Esophagus (tissue), 2 donors: Measurements from ENCODE around the gene OR52H1. TPM values are rescaled to one million over a fixed set of nuclear protein-coding genes. Genes with fewer than 3 reads are reported as not detected.

Experiments
- H3K27ac ChIP-seq, 2 donors: one replicate each; pipeline ENCODE4 v1.5.1; 2013; ENCODE audit warnings: low read depth in 2 of 2, mild to moderate bottlenecking in 2 of 2, inconsistent platforms in 1 of 2, low read length in 1 of 2, moderate library complexity in 1 of 2
- H3K27me3 ChIP-seq, 2 donors: one replicate each; pipeline ENCODE4 v1.6.1; 2013; ENCODE audit warnings: low read length in 2 of 2, control low read depth in 1 of 2, mild to moderate bottlenecking in 1 of 2; ENCODE audit not compliant: insufficient read depth in 2 of 2, control insufficient read depth in 1 of 2
- H3K36me3 ChIP-seq, 2 donors: one replicate each; pipeline ENCODE4 v1.6.1; 2013; ENCODE audit warnings: low read length in 1 of 2; ENCODE audit not compliant: control insufficient read depth in 2 of 2, insufficient read depth in 2 of 2
- H3K4me1 ChIP-seq, 2 donors: one replicate each; pipeline ENCODE4 v1.6.1; 2013; ENCODE audit warnings: low read length in 1 of 2; ENCODE audit not compliant: control insufficient read depth in 2 of 2, insufficient read depth in 2 of 2
- H3K4me3 ChIP-seq, 2 donors: one replicate each; pipeline ENCODE4 v1.5.1; 2013; ENCODE audit warnings: low read length in 2 of 2, mild to moderate bottlenecking in 2 of 2, low read depth in 1 of 2, moderate library complexity in 1 of 2
- H3K9me3 ChIP-seq, 2 donors: one replicate each; pipeline ENCODE4 v1.6.1; 2013; ENCODE audit warnings: mild to moderate bottlenecking in 2 of 2, low read depth in 1 of 2, low read length in 1 of 2, moderate library complexity in 1 of 2; ENCODE audit not compliant: control insufficient read depth in 2 of 2, insufficient read depth in 1 of 2
- WGBS, 2 donors: extraction: QIAGEN DNeasy Blood & Tissue Kit; methylation state at CpG; one replicate each; pipeline ENCODE4 v1.1.7; 2013; 5-methylcytosine and 5-hydroxymethylcytosine counted together
- polyA plus RNA-seq, 2 donors: library from polyadenylated mRNA; stranded (reverse); fragments of 200-250 nt; gene quantifications; one replicate each; pipeline ENCODE4 v1.2.3, GENCODE V29; 2013
- donor health status: healthy with polysubstance abuse.
- donor health status: Bipolar disorder and iron deficiency.

Gene OR52H1
- polyA plus RNA-seq, 2 donors, result not detected

GRCh38 chr11:5514841-5515240, 33.5 kb downstream of the OR52H1 start:
- no peaks in the 10 kb centered on the region for H3K36me3 ChIP-seq
- H3K27me3 ChIP-seq, result no peaks in the 10 kb centered on the region
- H3K9me3 ChIP-seq, result no peaks in the 10 kb centered on the region
- no peak overlapping the region for H3K27ac ChIP-seq
- no peaks in the 10 kb centered on the region for H3K4me1 ChIP-seq
- no peak overlapping the region for H3K4me3 ChIP-seq

- Histone ChIP-seq H3K4me3 (no peak within 1 kb of the TSS), H3K4me1 (no peaks in the 10 kb centered on the region), H3K27ac (no peak within 1 kb of the TSS), H3K27me3 (no peaks in the 10 kb centered on the region), H3K36me3 (no peaks in the 10 kb centered on the region), H3K9me3 (peaks cover 0 to 2% of the 10 kb centered on the region in 2 donors)
- 68 to 83% methylated on average over 4 of the region's 4 CpGs for WGBS, 2 donors
Observed at GRCh38 chr11:5509803-5510202, 38.5 kb downstream of the OR52H1 start, which contains the start of gene UBQLN3. TSS of gene UBQLN3 (minus strand) at chr11:5509957. CDS start at chr11:5509558, 399 bp downstream.

- Histone ChIP-seq H3K27ac (no peak overlapping the region), H3K4me1 (no peaks in the 10 kb centered on the region), H3K9me3 (peaks cover 0 to 2% of the 10 kb centered on the region in 2 donors), H3K4me3 (no peak overlapping the region), H3K27me3 (no peaks in the 10 kb centered on the region), H3K36me3 (no peaks in the 10 kb centered on the region)
- WGBS, 2 donors, result 92% methylated on average over 8 of the region's 8 CpGs
Observed at GRCh38 chr11:5508605-5509004, 39.7 kb downstream of the OR52H1 start.

- Histone ChIP-seq H3K27ac (no peak overlapping the region), H3K4me1 (no peaks in the 10 kb centered on the region), H3K27me3 (no peaks in the 10 kb centered on the region), H3K9me3 (peaks cover 0 to 2% of the 10 kb centered on the region in 2 donors), H3K4me3 (no peak overlapping the region), H3K36me3 (no peaks in the 10 kb centered on the region)
- WGBS, 2 donors, result 69 to 74% methylated on average over 6 of the region's 6 CpGs
Observed at GRCh38 chr11:5507933-5508305, 40.4 kb downstream of the OR52H1 start.

- no peaks in the 10 kb centered on the region for H3K27me3 ChIP-seq
- no peak overlapping the region for H3K27ac ChIP-seq
- no peaks in the 10 kb centered on the region for H3K4me1 ChIP-seq
- no peak overlapping the region for H3K4me3 ChIP-seq
- 80 to 81% methylated on average over 9 of the region's 9 CpGs for WGBS, 2 donors
- peaks cover 0 to 2% of the 10 kb centered on the region in 2 donors for H3K9me3 ChIP-seq
- H3K36me3 ChIP-seq, result no peaks in the 10 kb centered on the region
Observed at GRCh38 chr11:5507177-5507932, 41.0 kb downstream of the OR52H1 start.

GRCh38 chr11:5505363-5506048, 42.8 kb downstream of the OR52H1 start:
- Histone ChIP-seq H3K36me3 (no peaks in the 10 kb centered on the region), H3K27ac (no peak overlapping the region), H3K27me3 (no peaks in the 10 kb centered on the region), H3K9me3 (peaks cover 0 to 2% of the 10 kb centered on the region in 2 donors), H3K4me1 (no peaks in the 10 kb centered on the region), H3K4me3 (no peak overlapping the region)
- WGBS, 2 donors, result 87 to 88% methylated on average over 9 of the region's 9 CpGs

GRCh38 chr11:5504403-5504921, 43.9 kb downstream of the OR52H1 start:
- Histone ChIP-seq H3K9me3 (peaks cover 0 to 2% of the 10 kb centered on the region in 2 donors), H3K4me3 (no peak overlapping the region), H3K4me1 (no peaks in the 10 kb centered on the region), H3K36me3 (no peaks in the 10 kb centered on the region), H3K27me3 (no peaks in the 10 kb centered on the region), H3K27ac (no peak overlapping the region)
- 69 to 71% methylated on average over 2 of the region's 2 CpGs for WGBS, 2 donors

- H3K27me3 ChIP-seq, result no peaks in the 10 kb centered on the region
- no peak overlapping the region for H3K27ac ChIP-seq
- no peaks in the 10 kb centered on the region for H3K4me1 ChIP-seq
- no peaks in the 10 kb centered on the region for H3K36me3 ChIP-seq
- H3K9me3 ChIP-seq, result no peaks in the 10 kb centered on the region
- H3K4me3 ChIP-seq, result no peak overlapping the region
- WGBS, 2 donors, result 79 to 83% methylated on average over 6 of the region's 6 CpGs
Observed at GRCh38 chr11:5500393-5500801, 47.9 kb downstream of the OR52H1 start.

GRCh38 chr11:5499671-5500070, 48.7 kb downstream of the OR52H1 start:
- Histone ChIP-seq H3K4me3 (no peak overlapping the region), H3K27ac (no peak overlapping the region), H3K36me3 (no peaks in the 10 kb centered on the region), H3K9me3 (no peaks in the 10 kb centered on the region), H3K27me3 (no peaks in the 10 kb centered on the region), H3K4me1 (no peaks in the 10 kb centered on the region)
- 69 to 72% methylated on average over 2 of the region's 2 CpGs for WGBS, 2 donors
